ENCODE data around the gene ANO2. TPM values are rescaled to one million over a fixed set of nuclear protein-coding genes. Genes with fewer than 3 reads are reported as not detected.

ANO2 gene
- total and polyA plus RNA-seq, 7 donors = 1.3 to 9.3 (median 4.2) TPM

GRCh38 chr12:5746917-5747316 is 198.1 kb downstream of the ANO2 start:
- no peaks in the 10 kb centered on the region for H3K9me3 ChIP-seq
- intact Hi-C loops (cut with DNase I) = no loop called here
- DNase-seq = no peak
- H3K27ac ChIP-seq = no peak overlapping the region
- peaks cover 0 to 3% (median 0%) of the 10 kb centered on the region in 3 donors for H3K27me3 ChIP-seq (ENCODE audit: insufficient read depth in 3 of 3, low read length in 2 of 3)
- no peak for ATAC-seq
- H3K4me3 ChIP-seq = no peak overlapping the region
- no peaks in the 10 kb centered on the region for H3K36me3 ChIP-seq (ENCODE audit: insufficient read depth in 1 of 2, low read depth in 1 of 2)
- H3K4me1 ChIP-seq = no peaks in the 10 kb centered on the region
- WGBS, 3 donors = 88 to 94% (median 91%) methylated on average over 6 of the region's 6 CpGs
- TF ChIP-seq CTCF (IDR thresholded peaks at IDR 0.05) = no peak

GRCh38 chr12:5746036-5746908 is 198.8 kb downstream of the ANO2 start:
- no peaks in the 10 kb centered on the region for H3K4me1 ChIP-seq
- DNase-seq (no peak), ATAC-seq (no peak)
- no peaks in the 10 kb centered on the region for H3K36me3 ChIP-seq (ENCODE audit: insufficient read depth in 1 of 2, low read depth in 1 of 2)
- TF ChIP-seq CTCF (IDR thresholded peaks at IDR 0.05) = no peak
- peaks cover 0 to 3% (median 0%) of the 10 kb centered on the region in 3 donors for H3K27me3 ChIP-seq (ENCODE audit: insufficient read depth in 3 of 3, low read length in 2 of 3)
- no peak overlapping the region for H3K4me3 ChIP-seq
- intact Hi-C loops (cut with DNase I) = no loop called here
- no peaks in the 10 kb centered on the region for H3K9me3 ChIP-seq
- no peak overlapping the region for H3K27ac ChIP-seq
- 78 to 79% (median 78%) methylated on average over 6 of the region's 6 CpGs for WGBS, 3 donors

- peak; percentile 24 to 61 for DNase-seq
- H3K27ac ChIP-seq = no peak overlapping the region
- WGBS, 3 donors = 21 to 24% (median 24%) methylated on average over 6 of the region's 6 CpGs
- H3K9me3 ChIP-seq = no peaks in the 10 kb centered on the region
- peak; percentile 57 for TF ChIP-seq CTCF (IDR thresholded peaks at IDR 0.05)
- no peaks in the 10 kb centered on the region for H3K36me3 ChIP-seq (ENCODE audit: insufficient read depth in 1 of 2, low read depth in 1 of 2)
- peak in 3 of 4 donors; percentile 48 to 65 (median 58) for ATAC-seq
- H3K4me1 ChIP-seq = no peaks in the 10 kb centered on the region
- H3K27me3 ChIP-seq (ENCODE audit: insufficient read depth in 3 of 3, low read length in 2 of 3) = peaks cover 0 to 3% (median 0%) of the 10 kb centered on the region in 3 donors
- intact Hi-C loops (cut with DNase I) = no loop called here
- no peak overlapping the region for H3K4me3 ChIP-seq
These were observed 199.7 kb downstream of the ANO2 start for GRCh38 chr12:5745251-5745888.

- ATAC-seq = no peak
- intact Hi-C loops (cut with DNase I) = no loop called here
These were observed 202.8 kb downstream of the ANO2 start for GRCh38 chr12:5742258-5742657.

More at GRCh38 chr12:5742258-5742657, 202.8 kb downstream of the ANO2 start:
- no peak for TF ChIP-seq CTCF (IDR thresholded peaks at IDR 0.05)
- no peak overlapping the region for H3K27ac ChIP-seq
- no peaks in the 10 kb centered on the region for H3K9me3 ChIP-seq
- H3K36me3 ChIP-seq (ENCODE audit: insufficient read depth in 1 of 2, low read depth in 1 of 2) = no peaks in the 10 kb centered on the region
- 75 to 91% (median 87%) methylated on average over 2 of the region's 2 CpGs for WGBS, 3 donors
- H3K27me3 ChIP-seq (ENCODE audit: insufficient read depth in 3 of 3, low read length in 2 of 3) = peaks cover 0 to 3% (median 0%) of the 10 kb centered on the region in 3 donors
- H3K4me1 ChIP-seq = no peaks in the 10 kb centered on the region
- H3K4me3 ChIP-seq = no peak overlapping the region
- no peak for DNase-seq
